K562 (cell line): ENCODE results near the gene PTPRG. TPM values are rescaled to one million over a fixed set of nuclear protein-coding genes. Genes with fewer than 3 reads are reported as not detected.

Source experiments
- ZBTB40 ChIP-seq, 2 experiments: fragments of 450-650 bp in 1 of 2; sonication (generic) in 1 of 2; formaldehyde crosslinking in 1 of 2; IDR thresholded peaks; 2 replicates each; pipeline versions ENCODE4 v1.7.1 to v1.9.0; 2016 to 2022; ENCODE audit warnings: inconsistent platforms in 1 of 2, mild to moderate bottlenecking in 1 of 2, missing genetic modification reagents in 1 of 2
- ZZZ3 ChIP-seq: fragments of 450-650 bp; IDR thresholded peaks from 2 replicates; pipeline ENCODE4 v1.6.1; 2016; ENCODE audit warnings: antibody characterized with exemption, mild to moderate bottlenecking, moderate library complexity
- polyA plus RNA-seq, 8 experiments: library from polyadenylated mRNA; depleted of rRNA in 4 of 8; stranded (reverse) in 5 of 8; unstranded in 3 of 8; fragments of >200 nt; fragmentation: Nextera tagmentation in 2 of 8; fragmentation: Illumina TruSeq in 1 of 8; extraction: Ambion mirVana in 2 of 8; extraction: Trizol in 1 of 8; gene quantifications; 2 replicates each; pipeline versions ENCODE4 v1.2.1 to v1.2.3, GENCODE V29; 2011 to 2014; ENCODE audit warnings: inconsistent platforms in 1 of 8, missing spikeins in 1 of 8
- total RNA-seq, 7 experiments: library from RNA; depleted of rRNA in 6 of 7; stranded (reverse); fragments of >200 nt in 6 of 7; fragmentation: Illumina TruSeq in 2 of 7; extraction: Trizol in 2 of 7; gene quantifications; 2 replicates each; pipeline versions ENCODE4 v1.2.1 to v1.2.3, GENCODE V29; 2011 to 2021; ENCODE audit warnings: low replicate concordance in 1 of 7
- TF ChIP-seq, protein P1 (sequence below): fragments of 450-650 bp; IDR thresholded peaks from 2 replicates; pipeline ENCODE4 v1.6.1; 2018; ENCODE audit not compliant: partially characterized antibody

The PTPRG gene
- total and polyA plus RNA-seq, 9 of the 15 experiments (the other 6 are each of a cell fraction or from before 2014, with no cell fraction given) = 0.16 TPM; not detected in 8

GRCh38 chr3:62323241-62323640 is 761.9 kb downstream of the PTPRG start (continued):
- TF ChIP-seq ZBTB40 (IDR thresholded peaks at IDR 0.05) (no peak), ZBTB40 (CRISPR knock-in tag; IDR thresholded peaks at IDR 0.05) (no peak), ZZZ3 (no peak)
- TF ChIP-seq, protein P1, sequence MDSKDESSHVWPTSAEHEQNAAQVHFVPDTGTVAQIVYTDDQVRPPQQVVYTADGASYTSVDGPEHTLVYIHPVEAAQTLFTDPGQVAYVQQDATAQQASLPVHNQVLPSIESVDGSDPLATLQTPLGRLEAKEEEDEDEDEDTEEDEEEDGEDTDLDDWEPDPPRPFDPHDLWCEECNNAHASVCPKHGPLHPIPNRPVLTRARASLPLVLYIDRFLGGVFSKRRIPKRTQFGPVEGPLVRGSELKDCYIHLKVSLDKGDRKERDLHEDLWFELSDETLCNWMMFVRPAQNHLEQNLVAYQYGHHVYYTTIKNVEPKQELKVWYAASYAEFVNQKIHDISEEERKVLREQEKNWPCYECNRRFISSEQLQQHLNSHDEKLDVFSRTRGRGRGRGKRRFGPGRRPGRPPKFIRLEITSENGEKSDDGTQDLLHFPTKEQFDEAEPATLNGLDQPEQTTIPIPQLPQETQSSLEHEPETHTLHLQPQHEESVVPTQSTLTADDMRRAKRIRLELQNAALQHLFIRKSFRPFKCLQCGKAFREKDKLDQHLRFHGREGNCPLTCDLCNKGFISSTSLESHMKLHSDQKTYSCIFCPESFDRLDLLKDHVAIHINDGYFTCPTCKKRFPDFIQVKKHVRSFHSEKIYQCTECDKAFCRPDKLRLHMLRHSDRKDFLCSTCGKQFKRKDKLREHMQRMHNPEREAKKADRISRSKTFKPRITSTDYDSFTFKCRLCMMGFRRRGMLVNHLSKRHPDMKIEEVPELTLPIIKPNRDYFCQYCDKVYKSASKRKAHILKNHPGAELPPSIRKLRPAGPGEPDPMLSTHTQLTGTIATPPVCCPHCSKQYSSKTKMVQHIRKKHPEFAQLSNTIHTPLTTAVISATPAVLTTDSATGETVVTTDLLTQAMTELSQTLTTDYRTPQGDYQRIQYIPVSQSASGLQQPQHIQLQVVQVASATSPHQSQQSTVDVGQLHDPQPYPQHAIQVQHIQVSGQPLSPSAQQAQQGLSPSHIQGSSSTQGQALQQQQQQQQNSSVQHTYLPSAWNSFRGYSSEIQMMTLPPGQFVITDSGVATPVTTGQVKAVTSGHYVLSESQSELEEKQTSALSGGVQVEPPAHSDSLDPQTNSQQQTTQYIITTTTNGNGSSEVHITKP = no peak
- TF ChIP-seq, all 486 proteins: peak for 0
